Liver (tissue), 9 donors: Measurements from ENCODE around the gene EIF4G1. TPM values are rescaled to one million over a fixed set of nuclear protein-coding genes. Genes with fewer than 3 reads are reported as not detected.

Source experiments
- DNase-seq: peaks from one replicate; pipeline ENCODE4 v3.0.0-alpha.2; 2017; ENCODE audit warnings: low spot score
- H3K27ac ChIP-seq, 2 donors: one replicate each; pipeline ENCODE4 v1.7.0; 2013; ENCODE audit warnings: inconsistent platforms in 2 of 2, low read length in 2 of 2, control low read depth in 1 of 2, low read depth in 1 of 2, mild to moderate bottlenecking in 1 of 2
- H3K27me3 ChIP-seq, 4 donors: one replicate each; pipeline versions ENCODE4 v1.6.1 to v1.7.0; 2013; ENCODE audit warnings: low read length in 3 of 4, inconsistent platforms in 1 of 4, mild to moderate bottlenecking in 1 of 4, moderate library complexity in 1 of 4; ENCODE audit not compliant: control insufficient read depth in 4 of 4, insufficient read depth in 4 of 4
- H3K36me3 ChIP-seq, 4 donors: one replicate each; pipeline versions ENCODE4 v1.6.1 to v1.7.0; 2013; ENCODE audit warnings: low read length in 3 of 4, mild to moderate bottlenecking in 3 of 4, low read depth in 1 of 4, moderate library complexity in 1 of 4; ENCODE audit not compliant: control insufficient read depth in 4 of 4, insufficient read depth in 3 of 4
- H3K4me1 ChIP-seq, 4 donors: one replicate each; pipeline versions ENCODE4 v1.6.1 to v1.7.0; 2013; ENCODE audit warnings: low read length in 3 of 4, mild to moderate bottlenecking in 3 of 4, moderate library complexity in 1 of 4; ENCODE audit not compliant: control insufficient read depth in 4 of 4, insufficient read depth in 4 of 4
- H3K4me3 ChIP-seq, 3 donors: one replicate each; pipeline versions ENCODE4 v1.6.1 to v1.7.0; 2013; ENCODE audit warnings: low read length in 3 of 3, control low read depth in 1 of 3, low read depth in 1 of 3, mild to moderate bottlenecking in 1 of 3
- H3K9ac ChIP-seq, 2 donors: one replicate each; pipeline ENCODE4 v1.7.0; 2013; ENCODE audit warnings: low read length in 2 of 2, mild to moderate bottlenecking in 2 of 2, moderate library complexity in 2 of 2, control low read depth in 1 of 2, low read depth in 1 of 2
- H3K9me3 ChIP-seq, 4 donors: one replicate each; pipeline versions ENCODE4 v1.6.1 to v1.7.0; 2013; ENCODE audit warnings: low read length in 3 of 4; ENCODE audit not compliant: control insufficient read depth in 4 of 4
- ATF3 ChIP-seq: IDR thresholded peaks from 2 replicates; pipeline ENCODE4 v1.6.1; 2016; ENCODE audit warnings: antibody characterized with exemption
- EGR1 ChIP-seq, 2 donors: IDR thresholded peaks; 2 replicates each; pipeline ENCODE4 v1.6.1; 2016 to 2018; ENCODE audit warnings: antibody characterized with exemption in 2 of 2, low read depth in 2 of 2
- FOXA1 ChIP-seq: IDR thresholded peaks from 2 replicates; pipeline ENCODE4 v1.6.1; 2016; ENCODE audit warnings: antibody characterized with exemption
- FOXA2 ChIP-seq: IDR thresholded peaks from 2 replicates; pipeline ENCODE4 v1.6.1; 2016; ENCODE audit warnings: antibody characterized with exemption
- GABPA ChIP-seq, 2 donors: IDR thresholded peaks in 1 of 2; conservative IDR thresholded peaks in 1 of 2; 2 replicates each; pipeline ENCODE4 v1.6.1; 2016; ENCODE audit warnings: antibody characterized with exemption in 2 of 2, mild to moderate bottlenecking in 1 of 2, moderate library complexity in 1 of 2
- HNF4A ChIP-seq, 2 donors: conservative IDR thresholded peaks; 2 replicates each; pipeline ENCODE4 v1.6.1; 2016; ENCODE audit warnings: antibody characterized with exemption in 2 of 2, mild to moderate bottlenecking in 2 of 2
- JUND ChIP-seq, 2 donors: IDR thresholded peaks; 2 replicates each; pipeline ENCODE4 v1.6.1; 2016; ENCODE audit warnings: antibody characterized with exemption in 2 of 2
- MAX ChIP-seq: IDR thresholded peaks from 2 replicates; pipeline ENCODE4 v1.6.1; 2016; ENCODE audit warnings: antibody characterized with exemption
- NR2F2 ChIP-seq: IDR thresholded peaks from 2 replicates; pipeline ENCODE4 v1.6.1; 2016; ENCODE audit warnings: antibody characterized with exemption
- RAD21 ChIP-seq, 2 donors: IDR thresholded peaks; 2 replicates each; pipeline ENCODE4 v1.6.1; 2016; ENCODE audit warnings: antibody characterized with exemption in 2 of 2, mild to moderate bottlenecking in 2 of 2
- REST ChIP-seq: IDR thresholded peaks from 2 replicates; pipeline ENCODE4 v1.6.1; 2016; ENCODE audit warnings: antibody characterized with exemption, mild to moderate bottlenecking
- RXRA ChIP-seq, 2 donors: IDR thresholded peaks; 2 replicates each; pipeline ENCODE4 v1.6.1; 2017 to 2018; ENCODE audit warnings: antibody characterized with exemption in 2 of 2, mild to moderate bottlenecking in 1 of 2
- SP1 ChIP-seq: IDR thresholded peaks from 2 replicates; pipeline ENCODE4 v1.6.1; 2018; ENCODE audit warnings: antibody characterized with exemption, mild to moderate bottlenecking
- TAF1 ChIP-seq: conservative IDR thresholded peaks from 2 replicates; pipeline ENCODE4 v1.6.1; 2016; ENCODE audit warnings: antibody characterized with exemption, mild to moderate bottlenecking
- YY1 ChIP-seq: IDR thresholded peaks from 2 replicates; pipeline ENCODE4 v1.6.1; 2016; ENCODE audit warnings: antibody characterized with exemption, mild to moderate bottlenecking
- WGBS: extraction: QIAGEN DNeasy Blood & Tissue Kit; methylation state at CpG from one replicate; pipeline ENCODE4 v1.1.7; 2013; 5-methylcytosine and 5-hydroxymethylcytosine counted together
- polyA plus RNA-seq, 2 donors: library from polyadenylated mRNA; stranded (reverse) in 1 of 2; unstranded in 1 of 2; fragments of 200-250 nt in 1 of 2; fragments of >200 nt in 1 of 2; fragmentation: Nextera tagmentation in 1 of 2; extraction: Ambion mirVana in 1 of 2; gene quantifications; one replicate each; pipeline versions ENCODE4 v1.2.1 to v1.2.3, GENCODE V29; 2013 to 2015
- total RNA-seq, 2 donors: library from RNA; depleted of rRNA; stranded (reverse); fragments of >200 nt; gene quantifications; one replicate each; pipeline ENCODE4 v1.2.3, GENCODE V29; 2014
- TF ChIP-seq, protein P1 (sequence below): IDR thresholded peaks from 2 replicates; pipeline ENCODE4 v1.6.1; 2016; ENCODE audit warnings: antibody characterized with exemption
- TF ChIP-seq, protein P2 (sequence below): fragments of 150-350 bp; IDR thresholded peaks from 2 replicates; pipeline ENCODE4 v1.5.1; 2017; ENCODE audit warnings: improper control_type of control experiment, low read depth, low read length; ENCODE audit not compliant: missing input control
- donor health status: healthy.
- donor health status: healthy.
- donor health status: healthy.
- donor health status: healthy.
- donor health status: healthy.

The EIF4G1 gene
- total and polyA plus RNA-seq, 4 donors = 140 to 329 (median 207) TPM

- no peak overlapping the region for H3K4me3 ChIP-seq
- WGBS = 82% methylated on average over 10 of the region's 10 CpGs
- H3K27ac ChIP-seq = peak overlapping the region in 1 of 2 donors; percentile 13
- H3K36me3 ChIP-seq = peaks cover 27 to 70% (median 62%) of the 10 kb centered on the region in 4 donors
- no peak overlapping the region for H3K9ac ChIP-seq
- TF ChIP-seq RAD21 (IDR thresholded peaks at IDR 0.05) (no peak), EGR1 (IDR thresholded peaks at IDR 0.05; ENCODE audit: low read depth in 2 of 2) (no peak), NR2F2 (no peak), FOXA1 (no peak), RXRA (IDR thresholded peaks at IDR 0.05) (no peak), GABPA (IDR thresholded peaks at IDR 0.05 in 1 of 2, conservative IDR thresholded peaks at IDR 0.05 in 1 of 2) (no peak), TAF1 (no peak), SP1 (no peak), HNF4A (conservative IDR thresholded peaks at IDR 0.05) (no peak), JUND (IDR thresholded peaks at IDR 0.05) (no peak), FOXA2 (no peak), MAX (no peak), REST (no peak), YY1 (no peak), ATF3 (no peak)
- TF ChIP-seq, protein P1, sequence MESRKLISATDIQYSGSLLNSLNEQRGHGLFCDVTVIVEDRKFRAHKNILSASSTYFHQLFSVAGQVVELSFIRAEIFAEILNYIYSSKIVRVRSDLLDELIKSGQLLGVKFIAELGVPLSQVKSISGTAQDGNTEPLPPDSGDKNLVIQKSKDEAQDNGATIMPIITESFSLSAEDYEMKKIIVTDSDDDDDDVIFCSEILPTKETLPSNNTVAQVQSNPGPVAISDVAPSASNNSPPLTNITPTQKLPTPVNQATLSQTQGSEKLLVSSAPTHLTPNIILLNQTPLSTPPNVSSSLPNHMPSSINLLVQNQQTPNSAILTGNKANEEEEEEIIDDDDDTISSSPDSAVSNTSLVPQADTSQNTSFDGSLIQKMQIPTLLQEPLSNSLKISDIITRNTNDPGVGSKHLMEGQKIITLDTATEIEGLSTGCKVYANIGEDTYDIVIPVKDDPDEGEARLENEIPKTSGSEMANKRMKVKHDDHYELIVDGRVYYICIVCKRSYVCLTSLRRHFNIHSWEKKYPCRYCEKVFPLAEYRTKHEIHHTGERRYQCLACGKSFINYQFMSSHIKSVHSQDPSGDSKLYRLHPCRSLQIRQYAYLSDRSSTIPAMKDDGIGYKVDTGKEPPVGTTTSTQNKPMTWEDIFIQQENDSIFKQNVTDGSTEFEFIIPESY = no peak
- TF ChIP-seq, protein P2, sequence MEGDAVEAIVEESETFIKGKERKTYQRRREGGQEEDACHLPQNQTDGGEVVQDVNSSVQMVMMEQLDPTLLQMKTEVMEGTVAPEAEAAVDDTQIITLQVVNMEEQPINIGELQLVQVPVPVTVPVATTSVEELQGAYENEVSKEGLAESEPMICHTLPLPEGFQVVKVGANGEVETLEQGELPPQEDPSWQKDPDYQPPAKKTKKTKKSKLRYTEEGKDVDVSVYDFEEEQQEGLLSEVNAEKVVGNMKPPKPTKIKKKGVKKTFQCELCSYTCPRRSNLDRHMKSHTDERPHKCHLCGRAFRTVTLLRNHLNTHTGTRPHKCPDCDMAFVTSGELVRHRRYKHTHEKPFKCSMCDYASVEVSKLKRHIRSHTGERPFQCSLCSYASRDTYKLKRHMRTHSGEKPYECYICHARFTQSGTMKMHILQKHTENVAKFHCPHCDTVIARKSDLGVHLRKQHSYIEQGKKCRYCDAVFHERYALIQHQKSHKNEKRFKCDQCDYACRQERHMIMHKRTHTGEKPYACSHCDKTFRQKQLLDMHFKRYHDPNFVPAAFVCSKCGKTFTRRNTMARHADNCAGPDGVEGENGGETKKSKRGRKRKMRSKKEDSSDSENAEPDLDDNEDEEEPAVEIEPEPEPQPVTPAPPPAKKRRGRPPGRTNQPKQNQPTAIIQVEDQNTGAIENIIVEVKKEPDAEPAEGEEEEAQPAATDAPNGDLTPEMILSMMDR = no peak
- peaks cover 0 to 13% (median 6%) of the 10 kb centered on the region in 4 donors for H3K4me1 ChIP-seq
- no peaks in the 10 kb centered on the region for H3K27me3 ChIP-seq
- no peak for DNase-seq
- no peaks in the 10 kb centered on the region for H3K9me3 ChIP-seq
These were observed 18.1 kb downstream of the EIF4G1 start for GRCh38 chr3:184332370-184333090.
